ENCODE measurements around the gene TMEM208. TPM values are rescaled to one million over a fixed set of nuclear protein-coding genes. Genes with fewer than 3 reads are reported as not detected.
A peak's percentile ranks its signal among the peaks of the same experiment; 100 is the strongest.

The TMEM208 gene
- total and polyA plus RNA-seq, 4 donors: 22.1 to 196 (median 93.8) TPM

DNA sequence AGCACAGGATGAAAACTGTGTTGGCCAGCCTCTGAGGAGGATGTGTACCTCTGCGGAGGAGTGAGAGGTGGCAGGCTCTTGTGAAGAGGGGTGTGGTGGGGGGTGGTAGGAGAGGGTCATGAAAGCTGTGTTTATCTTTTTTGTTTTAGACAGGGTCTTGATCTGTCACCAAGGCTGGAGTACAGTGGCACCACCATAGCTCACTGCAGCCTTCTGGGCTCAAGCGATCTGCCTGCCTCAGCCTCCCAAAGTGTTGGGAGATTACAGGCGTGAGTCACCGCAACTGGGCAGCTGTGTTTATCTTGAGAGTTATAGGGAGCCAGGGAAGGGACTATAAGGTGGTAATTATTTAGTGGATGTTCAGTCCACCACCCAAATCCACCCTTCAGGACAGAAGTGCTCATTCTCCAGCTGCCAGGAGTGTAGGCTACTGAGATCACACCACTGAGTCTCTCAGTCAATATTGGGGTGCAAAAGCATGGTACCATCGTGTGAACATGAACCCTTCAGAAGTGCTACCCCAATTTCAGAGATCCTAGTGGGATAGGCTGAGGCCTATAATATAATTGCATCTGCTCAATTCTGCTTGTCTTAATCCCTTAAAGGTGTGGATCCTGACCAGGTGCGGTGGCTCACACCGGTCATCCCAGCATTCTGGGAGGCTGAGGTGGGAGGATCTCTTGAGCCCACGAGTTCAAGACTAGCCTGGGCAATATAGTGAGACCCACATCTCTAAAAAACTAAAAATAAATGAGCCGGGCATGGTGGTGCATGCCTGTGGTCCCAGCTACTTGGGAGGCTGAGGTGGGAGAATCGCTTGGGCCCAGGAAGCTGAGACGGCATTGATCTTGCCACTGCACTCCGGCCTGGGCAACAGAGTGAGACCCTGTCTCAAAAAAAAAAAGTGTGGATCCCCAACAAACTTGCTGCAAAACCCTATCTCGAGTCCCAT lies 36.2 kb upstream of the TMEM208 start:
- no peak for TF ChIP-seq CTCF (IDR thresholded peaks at IDR 0.05; ENCODE audit: control extremely low read depth, extremely low read depth)
- Histone ChIP-seq H3K27me3 (ENCODE audit: control insufficient read depth in 3 of 3, insufficient read depth in 3 of 3, low read length in 2 of 3) (no peaks in the 10 kb centered on the region), H3K9me3 (ENCODE audit: control insufficient read depth in 4 of 4, insufficient read depth in 3 of 4, low read length in 3 of 4) (no peaks in the 10 kb centered on the region), H3K4me3 (no peak overlapping the region), H3K36me3 (ENCODE audit: control insufficient read depth in 4 of 4, insufficient read depth in 4 of 4, low read length in 4 of 4) (peaks cover 11 to 18% (median 13%) of the 10 kb centered on the region in 4 donors), H3K27ac (ENCODE audit: low read depth in 1 of 2, low read length in 1 of 2) (peak overlapping the region in 1 of 2 donors; percentile 56), H3K4me1 (ENCODE audit: control insufficient read depth in 5 of 5, insufficient read depth in 5 of 5, low read length in 5 of 5) (peaks cover 8 to 26% (median 12%) of the 10 kb centered on the region in 5 donors), H3K9ac (ENCODE audit: insufficient read depth in 1 of 2, low read length in 2 of 2) (no peak overlapping the region)
- DNase-seq (no peak), ATAC-seq (ENCODE audit: insufficient read depth, low FRiP score) (no peak)
- WGBS, 2 donors: 77% methylated on average over 13 of the region's 13 CpGs

DNA sequence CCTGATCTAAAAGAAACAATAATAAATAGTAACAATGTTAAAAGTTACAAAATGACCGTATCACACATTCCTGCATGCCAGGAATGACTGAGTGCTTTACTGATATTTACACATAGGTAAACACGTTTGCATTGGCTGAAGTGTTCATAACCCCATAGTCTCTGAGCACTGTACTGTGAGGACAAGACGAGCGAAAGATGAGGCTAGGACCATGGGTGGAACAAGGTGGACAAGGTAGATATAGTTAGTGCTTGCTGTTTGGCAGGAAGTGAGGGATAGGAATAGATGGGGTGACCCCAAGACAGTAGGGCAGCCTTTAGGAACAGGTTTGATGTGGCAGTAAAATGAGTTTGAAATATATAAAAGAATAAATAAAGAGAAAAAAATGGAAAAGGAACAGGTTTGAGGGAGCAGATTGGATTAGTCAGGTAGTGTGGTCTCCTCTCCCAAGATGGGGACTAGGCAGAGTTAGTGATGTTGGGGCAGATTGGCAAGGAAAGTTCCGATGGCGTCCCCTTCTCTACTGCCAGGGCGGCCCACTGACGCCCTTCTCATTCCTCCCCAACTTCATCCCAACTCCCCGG lies 35.4 kb upstream of the TMEM208 start:
- Histone ChIP-seq H3K9ac (ENCODE audit: insufficient read depth in 1 of 2, low read length in 2 of 2) (no peak overlapping the region), H3K9me3 (ENCODE audit: control insufficient read depth in 4 of 4, insufficient read depth in 3 of 4, low read length in 3 of 4) (no peaks in the 10 kb centered on the region), H3K27me3 (ENCODE audit: control insufficient read depth in 3 of 3, insufficient read depth in 3 of 3, low read length in 2 of 3) (no peaks in the 10 kb centered on the region), H3K27ac (ENCODE audit: low read depth in 1 of 2, low read length in 1 of 2) (no peak overlapping the region), H3K4me3 (peak overlapping the region; percentile 26), H3K36me3 (ENCODE audit: control insufficient read depth in 4 of 4, insufficient read depth in 4 of 4, low read length in 4 of 4) (peaks cover 12 to 26% (median 18%) of the 10 kb centered on the region in 4 donors), H3K4me1 (ENCODE audit: control insufficient read depth in 5 of 5, insufficient read depth in 5 of 5, low read length in 5 of 5) (peaks cover 8 to 23% (median 11%) of the 10 kb centered on the region in 5 donors)
- TF ChIP-seq CTCF (IDR thresholded peaks at IDR 0.05; ENCODE audit: control extremely low read depth, extremely low read depth): no peak
- DNase-seq (no peak), ATAC-seq (ENCODE audit: insufficient read depth, low FRiP score) (no peak)
- WGBS, 2 donors: 18 to 24% methylated on average over 9 of the region's 9 CpGs

DNA sequence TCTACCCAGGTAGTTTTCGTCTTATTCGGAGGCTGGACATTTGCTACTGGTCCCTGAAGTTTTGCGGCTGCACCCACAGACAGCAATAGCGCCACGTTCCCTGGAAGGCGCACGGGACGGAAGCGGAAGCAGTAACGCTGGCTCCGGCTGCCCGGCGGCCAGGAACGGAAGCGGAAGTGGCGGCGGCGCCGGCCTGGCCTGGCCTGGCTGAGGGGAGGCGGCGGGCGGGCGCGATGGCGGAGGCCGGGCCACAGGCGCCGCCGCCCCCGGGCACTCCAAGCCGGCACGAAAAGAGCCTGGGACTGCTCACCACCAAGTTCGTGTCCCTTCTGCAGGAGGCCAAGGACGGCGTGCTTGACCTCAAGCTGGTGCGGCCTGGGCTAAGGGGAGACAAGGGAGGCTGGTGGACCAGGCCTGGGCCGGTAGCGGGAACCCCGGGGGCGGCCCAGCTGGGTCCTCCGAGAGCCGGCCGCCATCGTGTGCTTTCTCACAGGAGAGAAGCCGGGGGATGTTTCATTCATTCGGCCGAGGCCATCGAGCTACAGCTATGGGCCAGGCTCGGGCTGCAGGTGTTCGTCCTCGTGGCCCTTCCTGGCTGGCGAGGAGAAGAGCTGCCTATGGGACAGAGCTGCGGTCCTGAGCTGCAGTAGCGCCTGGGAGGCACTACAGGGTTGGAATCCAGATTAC lies 34.8 kb upstream of the TMEM208 start, which contains the start of gene E2F4:
TSS of gene E2F4 (plus strand) at position 161 of the 687 bp plus-strand sequence. CDS start at position 234, 73 bp downstream.
- peaks cover 8 to 23% (median 11%) of the 10 kb centered on the region in 5 donors for H3K4me1 ChIP-seq (ENCODE audit: control insufficient read depth in 5 of 5, insufficient read depth in 5 of 5, low read length in 5 of 5)
- peak; percentile 88 to 95 (median 91) for DNase-seq
- peak; percentile 34 for TF ChIP-seq CTCF (IDR thresholded peaks at IDR 0.05; ENCODE audit: control extremely low read depth, extremely low read depth)

More for the DNA sequence above, 34.8 kb upstream of the TMEM208 start, which contains the start of gene E2F4:
- peak within 1 kb of the TSS; percentile 98 for H3K4me3 ChIP-seq
- H3K36me3 ChIP-seq (ENCODE audit: control insufficient read depth in 4 of 4, insufficient read depth in 4 of 4, low read length in 4 of 4): peaks cover 18 to 32% (median 23%) of the 10 kb centered on the region in 4 donors
- no peaks in the 10 kb centered on the region for H3K9me3 ChIP-seq (ENCODE audit: control insufficient read depth in 4 of 4, insufficient read depth in 3 of 4, low read length in 3 of 4)
- peak; percentile 98 for ATAC-seq (ENCODE audit: insufficient read depth, low FRiP score)
- H3K9ac ChIP-seq (ENCODE audit: insufficient read depth in 1 of 2, low read length in 2 of 2): peak within 1 kb of the TSS; percentile 40 to 61
- no peaks in the 10 kb centered on the region for H3K27me3 ChIP-seq (ENCODE audit: control insufficient read depth in 3 of 3, insufficient read depth in 3 of 3, low read length in 2 of 3)
- WGBS, 2 donors: 0 to 1% methylated on average over 43 to 54 of the region's 54 CpGs
- peak within 1 kb of the TSS; percentile 39 to 82 for H3K27ac ChIP-seq (ENCODE audit: low read depth in 1 of 2, low read length in 1 of 2)

Measured in lung (tissue), 12 donors.